Measurements from ENCODE around the gene EIF5AL1.

The EIF5AL1 gene

GRCh38 chr10:79488336-79488735 is 24.0 kb upstream of the EIF5AL1 start:
- H3K9ac ChIP-seq (ENCODE audit: low read length), result peak overlapping the region; percentile 81
- peak; percentile 97 for DNase-seq (ENCODE audit: low read depth)
- peaks cover 54% of the 10 kb centered on the region for H3K4me1 ChIP-seq (ENCODE audit: control insufficient read depth, insufficient read depth, low read length)
- H3K36me3 ChIP-seq (ENCODE audit: control insufficient read depth, insufficient read depth, low read length, severe bottlenecking), result no peaks in the 10 kb centered on the region
- peak overlapping the region; percentile 51 for H3K4me3 ChIP-seq (ENCODE audit: low read length)
- no peaks in the 10 kb centered on the region for H3K27me3 ChIP-seq (replicated peaks; ENCODE audit: control insufficient read depth, insufficient read depth, low read length)
- no peaks in the 10 kb centered on the region for H3K9me3 ChIP-seq (ENCODE audit: control insufficient read depth, low read length)

DNA sequence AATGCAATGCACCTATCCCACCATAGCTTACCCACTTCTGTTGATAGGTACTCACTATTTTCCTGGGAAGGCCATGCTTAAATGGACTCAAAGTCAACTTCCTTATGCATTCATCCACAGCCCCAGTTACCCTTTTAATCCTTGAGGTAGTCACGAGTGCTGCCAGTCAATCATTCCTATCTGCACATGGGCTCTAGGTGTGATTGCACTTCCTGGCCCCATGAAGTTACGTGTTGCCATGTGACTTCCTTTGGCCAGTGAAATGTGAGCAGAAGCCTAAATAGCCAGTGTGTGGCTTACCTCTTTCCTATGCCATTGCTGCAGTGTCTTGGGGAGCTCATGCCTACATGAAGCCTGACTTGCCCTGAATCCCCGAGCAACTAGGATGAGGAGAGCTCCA is 23.5 kb upstream of the EIF5AL1 start:
- Histone ChIP-seq H3K9me3 (ENCODE audit: control insufficient read depth, low read length) (no peaks in the 10 kb centered on the region), H3K4me1 (ENCODE audit: control insufficient read depth, insufficient read depth, low read length) (peaks cover 48% of the 10 kb centered on the region), H3K27me3 (replicated peaks; ENCODE audit: control insufficient read depth, insufficient read depth, low read length) (no peaks in the 10 kb centered on the region), H3K4me3 (ENCODE audit: low read length) (no peak overlapping the region), H3K36me3 (ENCODE audit: control insufficient read depth, insufficient read depth, low read length, severe bottlenecking) (no peaks in the 10 kb centered on the region), H3K9ac (ENCODE audit: low read length) (peak overlapping the region; percentile 40)
- no peak for DNase-seq (ENCODE audit: low read depth)

- peak; percentile 48 for DNase-seq (ENCODE audit: low read depth)
- peak overlapping the region; percentile 31 for H3K9ac ChIP-seq (ENCODE audit: low read length)
- H3K4me1 ChIP-seq (ENCODE audit: control insufficient read depth, insufficient read depth, low read length), result peaks cover 37% of the 10 kb centered on the region
- no peaks in the 10 kb centered on the region for H3K9me3 ChIP-seq (ENCODE audit: control insufficient read depth, low read length)
- no peaks in the 10 kb centered on the region for H3K36me3 ChIP-seq (ENCODE audit: control insufficient read depth, insufficient read depth, low read length, severe bottlenecking)
- no peak overlapping the region for H3K4me3 ChIP-seq (ENCODE audit: low read length)
- H3K27me3 ChIP-seq (replicated peaks; ENCODE audit: control insufficient read depth, insufficient read depth, low read length), result no peaks in the 10 kb centered on the region
These were observed 21.8 kb upstream of the EIF5AL1 start for GRCh38 chr10:79490400-79491142.

- H3K9ac ChIP-seq (ENCODE audit: low read length), result no peak overlapping the region
- DNase-seq (ENCODE audit: low read depth), result no peak
- H3K27me3 ChIP-seq (replicated peaks; ENCODE audit: control insufficient read depth, insufficient read depth, low read length), result no peaks in the 10 kb centered on the region
- no peak overlapping the region for H3K4me3 ChIP-seq (ENCODE audit: low read length)
- H3K9me3 ChIP-seq (ENCODE audit: control insufficient read depth, low read length), result no peaks in the 10 kb centered on the region
- H3K4me1 ChIP-seq (ENCODE audit: control insufficient read depth, insufficient read depth, low read length), result peaks cover 37% of the 10 kb centered on the region
- H3K36me3 ChIP-seq (ENCODE audit: control insufficient read depth, insufficient read depth, low read length, severe bottlenecking), result no peaks in the 10 kb centered on the region
These were observed 21.0 kb upstream of the EIF5AL1 start for GRCh38 chr10:79491143-79491835.

DNA sequence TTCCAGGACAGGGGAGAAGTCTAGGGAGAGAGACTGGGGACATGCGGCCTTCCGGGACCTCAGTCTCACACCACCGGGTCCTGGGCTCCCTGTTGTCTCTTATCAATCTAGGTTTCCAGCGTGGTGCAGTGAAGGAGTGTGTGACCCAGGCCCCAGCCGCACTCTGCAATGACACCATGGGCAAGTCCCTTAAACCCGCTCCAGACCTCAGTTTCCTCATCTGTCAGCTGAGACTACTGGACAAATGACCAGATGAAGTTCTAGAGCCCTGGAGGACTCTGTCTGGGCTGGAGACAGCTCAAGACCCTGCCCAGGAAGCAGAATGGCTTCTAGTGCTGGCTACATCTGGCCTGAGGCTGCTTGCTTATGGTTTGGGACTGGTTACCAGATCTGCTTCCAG is 20.1 kb upstream of the EIF5AL1 start:
- no peak for DNase-seq (ENCODE audit: low read depth)
- no peaks in the 10 kb centered on the region for H3K9me3 ChIP-seq (ENCODE audit: control insufficient read depth, low read length)
- peaks cover 33% of the 10 kb centered on the region for H3K4me1 ChIP-seq (ENCODE audit: control insufficient read depth, insufficient read depth, low read length)
- peaks cover 8% of the 10 kb centered on the region for H3K27me3 ChIP-seq (replicated peaks; ENCODE audit: control insufficient read depth, insufficient read depth, low read length)
- H3K36me3 ChIP-seq (ENCODE audit: control insufficient read depth, insufficient read depth, low read length, severe bottlenecking), result no peaks in the 10 kb centered on the region
- no peak overlapping the region for H3K9ac ChIP-seq (ENCODE audit: low read length)
- H3K4me3 ChIP-seq (ENCODE audit: low read length), result no peak overlapping the region

DNA sequence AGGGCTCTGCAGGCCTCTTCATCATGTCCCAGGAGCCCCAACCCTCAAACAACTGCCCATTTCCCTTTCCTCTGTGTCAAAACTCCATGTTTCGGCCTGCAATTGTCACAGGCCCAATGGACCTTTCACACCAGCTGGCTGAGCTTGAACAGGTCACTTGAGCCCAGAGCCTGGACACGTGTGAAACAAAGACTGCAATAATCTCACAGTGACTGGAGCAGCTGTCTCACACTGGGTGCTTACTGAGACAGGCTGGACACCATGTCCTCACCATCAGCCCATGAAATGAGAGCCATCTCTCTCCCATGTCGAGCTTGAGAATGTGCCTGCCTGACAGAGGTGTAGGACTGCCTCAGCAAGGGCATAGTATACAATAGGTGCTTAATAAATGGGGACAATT is 19.5 kb upstream of the EIF5AL1 start:
- Histone ChIP-seq H3K9ac (ENCODE audit: low read length) (no peak overlapping the region), H3K4me1 (ENCODE audit: control insufficient read depth, insufficient read depth, low read length) (peaks cover 27% of the 10 kb centered on the region), H3K27me3 (replicated peaks; ENCODE audit: control insufficient read depth, insufficient read depth, low read length) (peaks cover 8% of the 10 kb centered on the region), H3K4me3 (ENCODE audit: low read length) (no peak overlapping the region), H3K36me3 (ENCODE audit: control insufficient read depth, insufficient read depth, low read length, severe bottlenecking) (no peaks in the 10 kb centered on the region), H3K9me3 (ENCODE audit: control insufficient read depth, low read length) (no peaks in the 10 kb centered on the region)
- DNase-seq (ENCODE audit: low read depth), result no peak

DNA sequence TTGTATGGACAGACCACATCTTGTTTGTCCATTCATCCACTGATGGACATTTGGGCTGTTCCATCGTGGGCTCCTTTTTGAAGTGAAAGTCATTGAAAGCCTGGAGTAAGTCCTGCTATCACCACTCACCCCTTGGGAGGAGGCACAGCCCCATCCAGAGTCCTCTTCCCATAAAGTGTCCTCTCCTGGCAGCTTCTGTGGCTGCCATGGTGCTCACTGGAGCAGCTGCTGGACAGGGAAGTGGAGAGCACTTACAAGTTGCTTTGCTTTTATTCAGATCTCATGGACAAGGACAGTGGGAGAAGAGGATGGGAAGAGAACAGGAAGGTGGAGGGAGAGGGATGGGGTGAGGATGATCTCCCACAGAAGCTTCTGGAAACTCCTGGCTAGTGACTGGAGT is 18.5 kb upstream of the EIF5AL1 start:
- Histone ChIP-seq H3K4me3 (ENCODE audit: low read length) (no peak overlapping the region), H3K9me3 (ENCODE audit: control insufficient read depth, low read length) (no peaks in the 10 kb centered on the region), H3K4me1 (ENCODE audit: control insufficient read depth, insufficient read depth, low read length) (peaks cover 18% of the 10 kb centered on the region), H3K27me3 (replicated peaks; ENCODE audit: control insufficient read depth, insufficient read depth, low read length) (peaks cover 15% of the 10 kb centered on the region), H3K9ac (ENCODE audit: low read length) (no peak overlapping the region), H3K36me3 (ENCODE audit: control insufficient read depth, insufficient read depth, low read length, severe bottlenecking) (no peaks in the 10 kb centered on the region)
- no peak for DNase-seq (ENCODE audit: low read depth)

GRCh38 chr10:79494871-79495705 is 17.2 kb upstream of the EIF5AL1 start:
- peaks cover 15% of the 10 kb centered on the region for H3K27me3 ChIP-seq (replicated peaks; ENCODE audit: control insufficient read depth, insufficient read depth, low read length)
- no peak overlapping the region for H3K9ac ChIP-seq (ENCODE audit: low read length)
- no peak for DNase-seq (ENCODE audit: low read depth)
- H3K4me1 ChIP-seq (ENCODE audit: control insufficient read depth, insufficient read depth, low read length), result peaks cover 10% of the 10 kb centered on the region
- H3K36me3 ChIP-seq (ENCODE audit: control insufficient read depth, insufficient read depth, low read length, severe bottlenecking), result no peaks in the 10 kb centered on the region
- H3K4me3 ChIP-seq (ENCODE audit: low read length), result no peak overlapping the region
- H3K9me3 ChIP-seq (ENCODE audit: control insufficient read depth, low read length), result no peaks in the 10 kb centered on the region

DNA sequence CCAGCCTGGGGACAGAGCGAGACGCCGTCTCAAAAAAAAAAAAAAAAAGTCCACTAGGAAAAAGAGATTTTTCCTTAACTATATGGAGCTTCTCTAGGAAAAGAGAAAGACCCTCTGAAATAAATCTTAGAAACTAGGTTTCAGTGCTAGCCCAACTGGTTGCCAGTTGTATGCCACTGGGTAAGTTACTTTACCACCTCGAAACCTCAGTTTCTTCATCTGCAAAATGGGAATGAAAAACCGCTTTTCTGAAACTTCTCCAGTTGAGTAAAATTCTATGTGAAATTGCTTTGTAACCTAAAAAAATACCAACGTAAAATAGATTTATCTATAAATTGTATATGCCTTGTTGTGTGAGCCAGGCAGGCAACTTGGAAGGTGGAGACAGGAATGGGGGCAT is 16.5 kb upstream of the EIF5AL1 start:
- H3K9ac ChIP-seq (ENCODE audit: low read length), result no peak overlapping the region
- DNase-seq (ENCODE audit: low read depth), result no peak

DNA sequence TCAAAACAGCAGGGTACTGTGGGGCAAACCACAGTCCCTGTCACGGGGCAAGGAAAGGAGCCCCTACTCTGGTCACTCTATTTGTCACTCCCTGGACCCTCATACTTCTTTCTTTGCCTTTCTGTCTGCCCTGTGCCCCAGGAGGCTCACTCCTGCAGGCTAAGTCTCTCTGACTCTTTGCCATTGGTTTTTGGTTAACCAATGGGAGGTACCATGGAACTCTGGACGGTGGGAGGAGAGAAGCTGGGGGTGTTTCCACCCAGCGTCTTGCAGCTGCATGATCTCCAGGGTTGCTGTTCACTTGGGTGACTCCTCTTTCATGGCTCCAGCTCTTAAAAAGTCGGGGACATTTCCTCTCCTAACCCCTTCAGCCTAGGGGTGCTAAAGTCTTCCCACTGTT is 15.4 kb upstream of the EIF5AL1 start:
- Histone ChIP-seq H3K4me1 (ENCODE audit: control insufficient read depth, insufficient read depth, low read length) (no peaks in the 10 kb centered on the region), H3K4me3 (ENCODE audit: low read length) (no peak overlapping the region), H3K27me3 (replicated peaks; ENCODE audit: control insufficient read depth, insufficient read depth, low read length) (peaks cover 15% of the 10 kb centered on the region), H3K9me3 (ENCODE audit: control insufficient read depth, low read length) (no peaks in the 10 kb centered on the region), H3K9ac (ENCODE audit: low read length) (no peak overlapping the region), H3K36me3 (ENCODE audit: control insufficient read depth, insufficient read depth, low read length, severe bottlenecking) (no peaks in the 10 kb centered on the region)
- DNase-seq (ENCODE audit: low read depth), result no peak

More for the DNA sequence above, 16.5 kb upstream of the EIF5AL1 start:
- Histone ChIP-seq H3K36me3 (ENCODE audit: control insufficient read depth, insufficient read depth, low read length, severe bottlenecking) (no peaks in the 10 kb centered on the region), H3K4me1 (ENCODE audit: control insufficient read depth, insufficient read depth, low read length) (peaks cover 3% of the 10 kb centered on the region), H3K27me3 (replicated peaks; ENCODE audit: control insufficient read depth, insufficient read depth, low read length) (peaks cover 15% of the 10 kb centered on the region), H3K4me3 (ENCODE audit: low read length) (no peak overlapping the region), H3K9me3 (ENCODE audit: control insufficient read depth, low read length) (no peaks in the 10 kb centered on the region)

GRCh38 chr10:79498291-79498829 is 14.0 kb upstream of the EIF5AL1 start:
- H3K27me3 ChIP-seq (replicated peaks; ENCODE audit: control insufficient read depth, insufficient read depth, low read length), result peaks cover 15% of the 10 kb centered on the region
- no peak overlapping the region for H3K9ac ChIP-seq (ENCODE audit: low read length)
- no peaks in the 10 kb centered on the region for H3K4me1 ChIP-seq (ENCODE audit: control insufficient read depth, insufficient read depth, low read length)
- no peak overlapping the region for H3K4me3 ChIP-seq (ENCODE audit: low read length)
- no peaks in the 10 kb centered on the region for H3K9me3 ChIP-seq (ENCODE audit: control insufficient read depth, low read length)
- no peak for DNase-seq (ENCODE audit: low read depth)
- H3K36me3 ChIP-seq (ENCODE audit: control insufficient read depth, insufficient read depth, low read length, severe bottlenecking), result no peaks in the 10 kb centered on the region

Data from adipocyte (in vitro differentiated cells).